Measurements from ENCODE around the gene DIDO1. TPM values are rescaled to one million over a fixed set of nuclear protein-coding genes. Genes with fewer than 3 reads are reported as not detected.

DIDO1 gene
- 26.9 TPM for polyA plus RNA-seq (2013, experiment 1 of 2)
- 24.4 TPM for polyA plus RNA-seq (2013, experiment 2 of 2)

DNA sequence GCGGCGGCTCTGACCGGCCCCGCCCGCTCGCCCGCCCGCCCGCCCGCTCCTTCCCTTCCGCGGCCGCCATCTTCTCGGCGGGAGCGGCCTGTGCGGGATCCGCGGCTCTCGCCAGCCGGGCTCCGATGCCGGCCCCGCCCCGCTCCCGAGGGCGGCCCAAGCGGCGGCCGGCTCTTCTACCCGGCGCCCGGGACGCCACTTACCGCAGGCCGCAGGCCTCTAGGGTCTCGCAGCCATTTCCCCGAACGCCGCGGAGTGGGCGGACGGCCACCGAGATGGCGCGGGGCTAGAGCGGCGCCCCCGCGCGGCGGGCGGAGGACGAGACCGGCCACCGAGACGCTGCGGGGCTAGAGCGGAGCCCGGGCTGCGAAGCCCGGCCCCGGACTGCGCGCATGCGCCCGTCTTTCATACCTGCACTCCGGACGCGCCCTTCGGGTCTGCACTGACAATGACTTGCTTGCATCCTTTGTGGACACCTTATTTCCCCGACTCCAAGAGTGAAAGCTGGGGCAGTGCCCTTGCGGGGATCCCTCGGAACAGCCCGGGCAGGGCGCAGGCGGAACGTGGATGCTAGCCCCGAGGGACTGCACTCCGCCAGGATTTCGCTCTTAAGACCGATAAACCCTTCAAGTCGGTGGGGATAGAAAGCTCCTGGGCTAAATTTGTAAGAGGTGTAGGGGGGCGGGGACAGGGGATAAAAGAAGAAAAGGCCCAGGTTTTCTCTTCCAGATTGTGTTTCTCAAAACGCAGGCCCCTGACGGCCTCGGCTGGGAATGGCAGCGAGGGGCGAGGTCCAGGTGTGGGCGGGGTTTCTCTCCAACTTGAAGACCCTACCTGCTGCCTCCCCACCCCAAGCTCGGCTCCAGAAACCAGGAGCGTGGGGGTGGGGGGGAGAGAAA is at the start of gene DIDO1:
DIDO1 (minus strand) TSS at position 277 of the 899 bp plus-strand sequence.
- Histone ChIP-seq H3K4me3 (ENCODE audit: extremely low read depth, insufficient read depth, low read length, poor library complexity, severe bottlenecking) (peak within 1 kb of the TSS; percentile 71), H3K36me3 (ENCODE audit: control insufficient read depth, insufficient read depth, low read length) (peaks cover 10% of the 10 kb centered on the region), H3K27ac (ENCODE audit: low read depth, low read length, severe bottlenecking) (peak within 1 kb of the TSS; percentile 53), H3K9me3 (ENCODE audit: control insufficient read depth, low read length) (no peaks in the 10 kb centered on the region), H3K4me1 (ENCODE audit: control insufficient read depth, insufficient read depth, low read length, poor library complexity, severe bottlenecking) (peaks cover 46% of the 10 kb centered on the region)
- WGBS, 2 experiments (ENCODE audit: insufficient coverage in 2 of 2), result 1 to 5% methylated on average over 54 to 58 of the region's 92 CpGs

DNA sequence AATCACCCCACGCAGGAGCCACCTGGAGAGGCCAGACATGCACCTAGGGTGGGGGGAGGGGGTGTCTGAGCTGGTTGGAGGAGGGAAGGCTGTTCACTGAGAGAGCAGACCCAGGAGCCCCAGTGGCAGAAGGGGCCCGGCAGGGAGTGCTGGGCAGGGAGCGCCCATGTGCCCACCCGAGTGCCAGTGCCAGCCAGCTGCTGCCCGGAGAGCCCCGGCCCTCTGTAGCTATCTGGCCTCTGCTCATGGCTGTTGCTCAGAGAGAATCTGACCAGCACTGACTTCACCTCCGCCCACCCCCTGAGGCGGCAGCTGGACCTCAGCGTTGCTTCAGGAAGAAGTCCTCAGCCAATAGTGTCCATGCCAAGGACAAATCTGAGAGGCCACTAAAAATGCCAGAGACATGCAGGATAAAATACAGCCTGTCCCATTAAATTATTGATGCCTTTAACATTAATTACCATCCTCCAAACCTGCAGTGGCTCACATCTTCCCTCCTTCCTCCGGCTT is 49.0 kb upstream of the DIDO1 start:
- H3K36me3 ChIP-seq (ENCODE audit: control insufficient read depth, insufficient read depth, low read length), result no peaks in the 10 kb centered on the region
- H3K4me1 ChIP-seq (ENCODE audit: control insufficient read depth, insufficient read depth, low read length, poor library complexity, severe bottlenecking), result no peaks in the 10 kb centered on the region
- no peaks in the 10 kb centered on the region for H3K9me3 ChIP-seq (ENCODE audit: control insufficient read depth, low read length)
- H3K4me3 ChIP-seq (ENCODE audit: extremely low read depth, insufficient read depth, low read length, poor library complexity, severe bottlenecking), result no peak overlapping the region
- H3K27ac ChIP-seq (ENCODE audit: low read depth, low read length, severe bottlenecking), result no peak overlapping the region
- WGBS, 2 experiments (ENCODE audit: insufficient coverage in 2 of 2), result 56 to 63% methylated on average over 9 to 10 of the region's 10 CpGs

DNA sequence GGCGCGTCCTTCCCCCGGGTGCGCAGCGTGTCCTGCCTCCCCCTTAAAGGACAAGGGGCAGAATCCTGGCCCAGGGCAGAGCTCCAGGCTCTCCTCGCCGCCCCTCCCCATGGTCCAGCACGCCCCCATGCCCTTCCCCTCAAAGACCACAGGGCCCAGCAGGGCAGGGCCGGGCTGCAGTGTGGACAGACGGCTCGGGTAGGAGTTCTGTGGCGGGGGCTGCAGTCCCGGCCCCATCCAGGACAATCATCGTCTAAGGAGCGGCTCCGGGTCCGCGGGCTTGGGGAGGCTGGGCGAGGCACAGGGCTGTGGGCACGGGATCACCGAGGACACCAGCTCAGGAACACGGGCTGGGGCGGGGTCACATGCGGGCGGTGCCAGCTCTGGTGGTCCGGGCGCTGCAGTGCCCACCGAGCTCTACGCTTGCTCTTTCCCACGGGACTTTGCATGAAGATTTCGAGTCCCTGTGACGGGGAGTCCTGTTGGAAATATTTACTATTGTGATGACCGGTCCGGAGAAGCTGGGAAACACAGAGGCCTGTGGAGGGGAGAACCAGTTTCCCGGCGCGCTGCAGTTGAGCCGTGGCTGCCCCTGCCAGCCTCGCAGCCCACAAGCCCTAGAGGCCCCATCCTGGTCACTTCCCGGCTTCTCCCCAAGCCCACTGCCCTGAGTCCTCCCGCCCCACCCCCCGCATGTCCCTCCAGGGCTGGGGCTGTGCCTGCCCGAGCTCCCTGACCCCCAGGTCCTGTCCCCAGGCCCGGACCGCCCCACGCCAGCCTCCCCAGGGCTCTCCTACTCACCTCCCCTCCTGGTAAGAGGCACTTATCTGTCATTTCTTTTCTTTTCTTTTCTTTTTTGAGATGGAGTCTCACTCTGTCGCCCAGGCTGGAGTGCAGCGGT is 46.8 kb upstream of the DIDO1 start:
- H3K4me3 ChIP-seq (ENCODE audit: extremely low read depth, insufficient read depth, low read length, poor library complexity, severe bottlenecking), result no peak overlapping the region
- H3K27ac ChIP-seq (ENCODE audit: low read depth, low read length, severe bottlenecking), result no peak overlapping the region
- H3K4me1 ChIP-seq (ENCODE audit: control insufficient read depth, insufficient read depth, low read length, poor library complexity, severe bottlenecking), result no peaks in the 10 kb centered on the region
- 9 to 13% methylated on average over 37 to 39 of the region's 48 CpGs for WGBS, 2 experiments (ENCODE audit: insufficient coverage in 2 of 2)
- H3K9me3 ChIP-seq (ENCODE audit: control insufficient read depth, low read length), result no peaks in the 10 kb centered on the region
- H3K36me3 ChIP-seq (ENCODE audit: control insufficient read depth, insufficient read depth, low read length), result no peaks in the 10 kb centered on the region

DNA sequence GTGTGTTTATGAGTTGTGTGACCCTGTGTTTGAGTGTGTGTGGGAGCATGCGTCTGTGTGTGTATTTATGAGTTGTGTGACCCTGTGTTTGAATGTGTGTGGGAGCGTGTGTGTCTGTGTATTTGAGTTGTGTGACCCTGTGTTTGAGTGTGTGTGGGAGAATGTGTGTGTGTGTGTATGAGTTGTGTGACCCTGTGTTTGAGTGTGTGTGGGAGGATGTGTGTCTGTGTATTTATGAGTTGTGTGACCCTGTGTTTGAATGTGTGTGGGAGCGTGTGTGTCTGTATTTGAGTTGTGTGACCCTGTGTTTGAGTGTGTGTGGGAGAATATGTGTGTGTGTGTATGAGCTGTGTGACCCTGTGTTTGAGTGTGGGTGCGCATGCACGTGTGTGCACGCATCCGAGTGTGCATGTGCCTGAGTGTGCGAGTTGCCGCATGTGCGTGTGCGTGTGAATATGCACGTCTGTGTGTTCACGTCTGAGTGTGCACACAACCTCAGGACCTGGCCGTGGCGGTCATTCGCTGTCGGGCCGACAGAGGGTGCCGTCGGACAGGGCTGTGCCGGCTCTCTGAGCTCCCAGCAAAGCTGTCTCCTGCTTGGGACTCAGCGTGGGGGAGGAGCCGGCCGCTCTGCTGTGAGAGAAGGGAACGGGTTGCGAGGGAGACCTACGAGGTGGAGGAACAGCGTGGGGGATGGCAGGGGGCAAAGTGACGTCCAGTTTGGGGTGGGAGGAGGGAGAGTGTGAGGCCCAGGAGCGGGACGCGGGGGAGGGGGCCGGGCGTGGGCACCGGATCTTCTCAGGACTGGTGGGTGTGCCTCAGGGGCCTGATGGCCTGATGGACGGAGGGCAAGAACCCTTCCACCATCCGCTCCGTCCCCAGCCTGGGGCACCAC is 45.9 kb upstream of the DIDO1 start:
- H3K4me1 ChIP-seq (ENCODE audit: control insufficient read depth, insufficient read depth, low read length, poor library complexity, severe bottlenecking), result no peaks in the 10 kb centered on the region
- H3K27ac ChIP-seq (ENCODE audit: low read depth, low read length, severe bottlenecking), result no peak overlapping the region
- 6 to 7% methylated on average over 31 to 38 of the region's 38 CpGs for WGBS, 2 experiments (ENCODE audit: insufficient coverage in 2 of 2)
- H3K9me3 ChIP-seq (ENCODE audit: control insufficient read depth, low read length), result no peaks in the 10 kb centered on the region
- H3K4me3 ChIP-seq (ENCODE audit: extremely low read depth, insufficient read depth, low read length, poor library complexity, severe bottlenecking), result peak overlapping the region; percentile 8
- H3K36me3 ChIP-seq (ENCODE audit: control insufficient read depth, insufficient read depth, low read length), result no peaks in the 10 kb centered on the region

DNA sequence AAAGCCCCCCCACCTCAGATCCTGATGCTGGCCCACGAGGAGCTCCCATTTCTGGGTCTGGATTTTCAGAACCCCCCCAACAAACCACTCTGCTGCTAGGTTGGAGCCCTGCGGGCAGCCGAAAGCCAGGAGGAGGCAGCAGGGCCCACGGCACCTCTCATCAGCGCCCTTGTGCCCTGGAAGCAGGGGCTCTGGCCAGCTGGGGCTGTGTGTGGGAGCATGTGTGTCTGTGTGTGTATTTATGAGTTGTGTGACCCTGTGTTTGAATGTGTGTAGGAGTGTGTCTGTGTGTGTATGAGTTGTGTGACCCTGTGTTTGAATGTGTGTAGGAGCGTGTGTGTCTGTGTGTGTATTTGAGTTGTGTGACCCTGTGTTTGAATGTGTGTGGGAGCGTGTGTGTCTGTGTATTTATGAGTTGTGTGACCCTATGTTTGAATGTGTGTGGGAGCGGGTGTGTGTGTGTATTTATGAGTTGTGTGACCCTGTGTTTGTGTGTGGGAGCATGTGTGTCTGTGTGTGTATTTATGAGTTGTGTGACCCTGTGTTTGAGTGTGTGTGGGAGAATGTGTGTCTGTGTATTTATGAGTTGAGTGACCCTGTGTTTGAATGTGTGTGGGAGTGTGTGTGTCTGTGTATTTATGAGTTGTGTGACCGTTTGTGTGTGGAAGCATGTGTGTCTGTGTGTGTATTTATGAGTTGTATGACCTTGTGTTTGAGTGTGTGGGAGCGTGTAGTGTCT is 45.1 kb upstream of the DIDO1 start:
- WGBS, 2 experiments (ENCODE audit: insufficient coverage in 2 of 2), result 72 to 75% methylated on average over 9 to 10 of the region's 10 CpGs

DNA sequence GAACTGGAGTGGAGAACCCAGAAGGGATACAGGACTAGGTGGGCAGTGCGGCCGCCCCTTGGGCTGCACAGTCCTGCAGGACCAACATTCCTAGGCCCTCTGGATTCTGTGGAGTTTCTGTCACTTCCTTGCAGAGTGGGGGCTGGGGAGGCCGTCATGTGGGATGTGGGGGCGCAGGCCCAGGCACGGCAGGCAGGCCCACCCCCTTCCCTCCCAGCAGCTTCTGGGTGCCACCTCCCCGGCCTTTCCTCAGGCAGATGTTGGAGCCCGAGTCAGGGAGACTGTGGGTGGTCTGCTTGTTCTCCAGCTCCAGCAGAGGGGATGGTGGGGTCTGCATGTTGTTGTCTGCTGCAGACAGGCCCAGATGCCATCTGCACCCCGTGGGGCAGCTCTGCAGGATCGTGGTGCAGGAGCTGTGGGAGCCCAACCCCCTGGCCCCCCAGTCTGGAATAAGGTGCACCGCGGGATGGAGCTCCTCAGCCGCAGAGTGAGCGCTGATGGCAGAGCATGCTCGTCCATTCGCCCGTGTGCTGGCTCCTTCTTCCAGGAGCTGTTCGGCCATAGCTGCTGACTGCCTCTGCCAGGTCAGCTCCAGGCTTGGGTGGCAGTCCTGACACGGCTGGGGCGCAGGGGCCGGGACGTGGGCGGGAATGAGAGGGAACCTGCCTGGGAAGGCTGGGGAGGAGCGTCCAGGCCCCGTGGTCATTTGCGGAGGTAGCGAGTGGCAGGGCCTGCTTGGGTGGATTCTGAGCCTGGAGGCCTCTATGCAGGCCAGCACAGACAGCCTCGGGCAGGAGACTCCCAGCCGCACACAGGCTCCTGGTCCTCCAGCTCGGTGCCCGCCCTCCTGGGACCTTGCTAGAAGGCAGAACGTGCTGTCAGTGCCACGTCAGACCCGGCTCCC is 44.3 kb upstream of the DIDO1 start:
- Histone ChIP-seq H3K36me3 (ENCODE audit: control insufficient read depth, insufficient read depth, low read length) (no peaks in the 10 kb centered on the region), H3K9me3 (ENCODE audit: control insufficient read depth, low read length) (no peaks in the 10 kb centered on the region), H3K27ac (ENCODE audit: low read depth, low read length, severe bottlenecking) (no peak overlapping the region), H3K4me1 (ENCODE audit: control insufficient read depth, insufficient read depth, low read length, poor library complexity, severe bottlenecking) (no peaks in the 10 kb centered on the region), H3K4me3 (ENCODE audit: extremely low read depth, insufficient read depth, low read length, poor library complexity, severe bottlenecking) (no peak overlapping the region)
- WGBS, 2 experiments (ENCODE audit: insufficient coverage in 2 of 2), result 77 to 84% methylated on average over 19 to 30 of the region's 33 CpGs

More for the DNA sequence above, 45.1 kb upstream of the DIDO1 start:
- no peaks in the 10 kb centered on the region for H3K4me1 ChIP-seq (ENCODE audit: control insufficient read depth, insufficient read depth, low read length, poor library complexity, severe bottlenecking)
- H3K9me3 ChIP-seq (ENCODE audit: control insufficient read depth, low read length), result no peaks in the 10 kb centered on the region
- H3K27ac ChIP-seq (ENCODE audit: low read depth, low read length, severe bottlenecking), result no peak overlapping the region
- H3K36me3 ChIP-seq (ENCODE audit: control insufficient read depth, insufficient read depth, low read length), result no peaks in the 10 kb centered on the region
- H3K4me3 ChIP-seq (ENCODE audit: extremely low read depth, insufficient read depth, low read length, poor library complexity, severe bottlenecking), result no peak overlapping the region

GRCh38 chr20:62969939-62970306 is 43.6 kb upstream of the DIDO1 start:
- no peak overlapping the region for H3K27ac ChIP-seq (ENCODE audit: low read depth, low read length, severe bottlenecking)
- 77 to 88% methylated on average over 5 to 8 of the region's 8 CpGs for WGBS, 2 experiments (ENCODE audit: insufficient coverage in 2 of 2)
- no peaks in the 10 kb centered on the region for H3K9me3 ChIP-seq (ENCODE audit: control insufficient read depth, low read length)
- H3K36me3 ChIP-seq (ENCODE audit: control insufficient read depth, insufficient read depth, low read length), result no peaks in the 10 kb centered on the region
- no peak overlapping the region for H3K4me3 ChIP-seq (ENCODE audit: extremely low read depth, insufficient read depth, low read length, poor library complexity, severe bottlenecking)
- no peaks in the 10 kb centered on the region for H3K4me1 ChIP-seq (ENCODE audit: control insufficient read depth, insufficient read depth, low read length, poor library complexity, severe bottlenecking)

- no peak overlapping the region for H3K27ac ChIP-seq (ENCODE audit: low read depth, low read length, severe bottlenecking)
- no peaks in the 10 kb centered on the region for H3K4me1 ChIP-seq (ENCODE audit: control insufficient read depth, insufficient read depth, low read length, poor library complexity, severe bottlenecking)
- H3K9me3 ChIP-seq (ENCODE audit: control insufficient read depth, low read length), result no peaks in the 10 kb centered on the region
- H3K36me3 ChIP-seq (ENCODE audit: control insufficient read depth, insufficient read depth, low read length), result no peaks in the 10 kb centered on the region
- H3K4me3 ChIP-seq (ENCODE audit: extremely low read depth, insufficient read depth, low read length, poor library complexity, severe bottlenecking), result no peak overlapping the region
- WGBS, 2 experiments (ENCODE audit: insufficient coverage in 2 of 2), result 76 to 78% methylated on average over 14 to 16 of the region's 16 CpGs
Observed at GRCh38 chr20:62969179-62969760, 43.0 kb upstream of the DIDO1 start.

Data from mesodermal cell (in vitro differentiated cells).